IMR-90 (cell line): ENCODE measurements around the gene ANKRD44. TPM values are rescaled to one million over a fixed set of nuclear protein-coding genes. Genes with fewer than 3 reads are reported as not detected.

ENCODE experiments used
- ATAC-seq: fragments of 200-7000 bp; cut with Tn5 transposase; 2 replicates; pipeline ENCODE4 v1.9.1; 2020; ENCODE audit warnings: low read depth, mild to moderate bottlenecking, moderate library complexity
- BruUV-seq: library from RNA; stranded (reverse); fragments of 400-500 nt; replicated peaks from 2 replicates; lab custom pipeline; 2021; lab: Mats Ljungman, UMichigan
- CTCF ChIA-PET: fragments of 300-600 bp; formaldehyde crosslinking; extraction: SDS; loops from one replicate; lab custom pipeline; 2021; ENCODE audit warnings: antibody characterized with exemption; lab: Yijun Ruan, JAX
- POLR2A ChIA-PET: fragments of 300-600 bp; sonication (Branson Sonifier 250); formaldehyde crosslinking; loops from one replicate; lab custom pipeline; 2022; ENCODE audit warnings: antibody characterized with exemption; ENCODE audit not compliant: unreplicated experiment; lab: Charles Lee
- DNase-seq: peaks from one replicate; pipeline ENCODE4 v3.0.0; 2013
- H2AFZ ChIP-seq: replicated peaks from 2 replicates; pipeline ENCODE3; 2013; ENCODE audit warnings: low read length, mild to moderate bottlenecking; ENCODE audit not compliant: poor library complexity
- H2AK5ac ChIP-seq: 2 replicates; pipeline ENCODE4 v1.6.1; 2013; ENCODE audit warnings: low read depth, low read length, inconsistent platforms
- H2AK9ac ChIP-seq: replicated peaks from 2 replicates; pipeline ENCODE3; 2013; ENCODE audit warnings: mild to moderate bottlenecking, low read depth, low read length, moderate library complexity; ENCODE audit not compliant: poor library complexity
- H2BK120ac ChIP-seq: 2 replicates; pipeline ENCODE4 v1.6.1; 2013; ENCODE audit warnings: low read depth, low read length, inconsistent platforms
- H2BK15ac ChIP-seq: 3 replicates; pipeline ENCODE4 v1.6.1; 2013; ENCODE audit warnings: low read depth, low read length, inconsistent platforms
- H2BK20ac ChIP-seq: 2 replicates; pipeline ENCODE4 v1.6.1; 2013; ENCODE audit warnings: low read depth, mild to moderate bottlenecking, inconsistent platforms, low read length, moderate library complexity
- H2BK5ac ChIP-seq: 2 replicates; pipeline ENCODE4 v1.6.1; 2013; ENCODE audit warnings: mild to moderate bottlenecking, low read depth, low read length, inconsistent platforms; ENCODE audit not compliant: poor library complexity, severe bottlenecking
- H3K14ac ChIP-seq: replicated peaks from 2 replicates; pipeline ENCODE4 v1.6.1; 2013; ENCODE audit warnings: low read depth, low read length, inconsistent platforms
- H3K18ac ChIP-seq: 2 replicates; pipeline ENCODE4 v1.6.1; 2013; ENCODE audit warnings: low read depth, low read length, control low read depth
- H3K23ac ChIP-seq: 2 replicates; pipeline ENCODE4 v1.6.1; 2013; ENCODE audit warnings: low read depth, low read length, inconsistent platforms
- H3K27ac ChIP-seq: 2 replicates; pipeline ENCODE4 v1.5.1; 2013; ENCODE audit warnings: mild to moderate bottlenecking, control low read depth, low read length; ENCODE audit not compliant: insufficient read depth
- H3K27me3 ChIP-seq: 2 replicates; pipeline ENCODE4 v1.6.1; 2013; ENCODE audit warnings: low read length; ENCODE audit not compliant: control insufficient read depth, insufficient read depth
- H3K36me3 ChIP-seq: 2 replicates; pipeline ENCODE4 v1.6.1; 2013; ENCODE audit warnings: low read length, mixed read lengths; ENCODE audit not compliant: control insufficient read depth, insufficient read depth
- H3K4ac ChIP-seq: 2 replicates; pipeline ENCODE4 v1.6.1; 2013; ENCODE audit warnings: low read depth, low read length, inconsistent platforms
- H3K4me1 ChIP-seq: 2 replicates; pipeline ENCODE4 v1.6.1; 2013; ENCODE audit warnings: low read length, mixed read lengths; ENCODE audit not compliant: control insufficient read depth, insufficient read depth
- H3K4me2 ChIP-seq: 2 replicates; pipeline ENCODE4 v1.6.1; 2013; ENCODE audit warnings: low read depth, mild to moderate bottlenecking, control low read depth, low read length, moderate library complexity
- H3K4me3 ChIP-seq: 2 replicates; pipeline ENCODE4 v1.5.1; 2013; ENCODE audit warnings: low read depth, mild to moderate bottlenecking, control low read depth, low read length, moderate library complexity; ENCODE audit not compliant: insufficient read depth
- H3K56ac ChIP-seq: 2 replicates; pipeline ENCODE4 v1.6.1; 2013; ENCODE audit warnings: low read length, inconsistent platforms; ENCODE audit not compliant: insufficient read depth; ENCODE audit errors: extremely low read depth
- H3K79me1 ChIP-seq, 2 experiments: 2 replicates each; pipeline ENCODE4 v1.6.1; 2013; ENCODE audit warnings: low read length in 2 of 2, inconsistent platforms in 1 of 2, low read depth in 1 of 2
- H3K9ac ChIP-seq: 2 replicates; pipeline ENCODE4 v1.6.1; 2013; ENCODE audit warnings: low read depth, low read length, control low read depth
- H3K9me1 ChIP-seq: 2 replicates; pipeline ENCODE4 v1.6.1; 2013; ENCODE audit warnings: low read length, inconsistent platforms; ENCODE audit not compliant: insufficient read depth
- H3K9me3 ChIP-seq: 2 replicates; pipeline ENCODE4 v1.6.1; 2013; ENCODE audit warnings: low read length; ENCODE audit not compliant: control insufficient read depth, insufficient read depth
- H4K20me1 ChIP-seq: 2 replicates; pipeline ENCODE4 v1.6.1; 2013; ENCODE audit warnings: low read length, inconsistent platforms; ENCODE audit not compliant: insufficient read depth
- H4K5ac ChIP-seq: 2 replicates; pipeline ENCODE4 v1.6.1; 2013; ENCODE audit warnings: mild to moderate bottlenecking, low read depth, low read length, control low read depth
- H4K8ac ChIP-seq, 2 experiments: 2 replicates each; pipeline ENCODE4 v1.6.1; 2013; ENCODE audit warnings: low read depth in 2 of 2, low read length in 2 of 2, control low read depth in 1 of 2, inconsistent platforms in 1 of 2
- H4K91ac ChIP-seq: 2 replicates; pipeline ENCODE4 v1.6.1; 2013; ENCODE audit warnings: low read depth, low read length, inconsistent platforms; ENCODE audit not compliant: insufficient read depth
- CHD1 ChIP-seq: IDR thresholded peaks from 2 replicates; pipeline ENCODE4 v1.6.1; 2012; ENCODE audit warnings: low read depth, low read length, improper control_type of control experiment
- FOS ChIP-seq: fragments of 150-350 bp; IDR thresholded peaks from 2 replicates; pipeline ENCODE4 v1.6.1; 2016; ENCODE audit warnings: low read depth, low read length
- MAZ ChIP-seq: IDR thresholded peaks from 2 replicates; pipeline ENCODE4 v1.6.1; 2012; ENCODE audit warnings: low read depth, mild to moderate bottlenecking, low read length, improper control_type of control experiment, moderate library complexity, borderline replicate concordance
- RFX5 ChIP-seq: IDR thresholded peaks from 2 replicates; pipeline ENCODE4 v1.8.0; 2012; ENCODE audit warnings: low read depth, mild to moderate bottlenecking, low read length, moderate library complexity
- USF2 ChIP-seq: fragments of 150-350 bp; IDR thresholded peaks from 2 replicates; pipeline ENCODE4 v1.6.1; 2017; ENCODE audit warnings: mild to moderate bottlenecking, antibody characterized with exemption, low read length, low read depth
- WGBS, 2 experiments: methylation state at CpG; one replicate each; pipeline versions ENCODE4 v1.1.5 to v1.1.7; 2013; ENCODE audit warnings: missing lambda C conversion rate in 2 of 2; ENCODE audit not compliant: insufficient read length in 1 of 2; ENCODE audit errors: extremely low coverage in 2 of 2; 5-methylcytosine and 5-hydroxymethylcytosine counted together
- dilution Hi-C: fragments of 300-500 bp; cut with HindIII; formaldehyde crosslinking; loops from one replicate; pipeline ENCODE4 v1.14.3; 2018; ENCODE audit warnings: low sequenced_read_pairs; ENCODE audit not compliant: unreplicated experiment
- in situ Hi-C: fragments of 300-500 bp; cut with MboI; formaldehyde crosslinking; loops from 3 replicates; pipeline ENCODE4 v1.14.3; 2019; ENCODE audit warnings: low sequenced_read_pairs, inconsistent platforms, mixed read lengths
- intact Hi-C: fragments of 100-400 bp; cut with micrococcal nuclease; formaldehyde crosslinking; loops from 2 replicates; pipeline ENCODE4 v1.10.0; 2022
- polyA plus RNA-seq, 3 experiments: library from polyadenylated mRNA; depleted of rRNA; stranded (reverse); fragments of >200 nt; gene quantifications; 2 replicates each; pipeline ENCODE4 v1.2.3, GENCODE V29; 2012; ENCODE audit warnings: low replicate concordance in 1 of 3
- total RNA-seq: library from RNA; depleted of rRNA; stranded (reverse); fragments of >200 nt; gene quantifications from 2 replicates; pipeline ENCODE4 v1.2.3, GENCODE V29; 2012

Gene ANKRD44
- total and polyA plus RNA-seq, 2 of the 4 experiments (the other 2 are of a cell fraction), result 5.2 to 15.6 TPM

GRCh38 chr2:197327472-197328098 is 17.0 kb upstream of the ANKRD44 start:
- no peaks in the 10 kb centered on the region for H4K20me1 ChIP-seq
- H4K91ac ChIP-seq, result no peak overlapping the region
- in situ Hi-C loops (no loop called here), intact Hi-C loops (no loop called here), dilution Hi-C loops (no loop called here)
- no peak overlapping the region for H4K8ac ChIP-seq
- H2AFZ ChIP-seq, result no peak overlapping the region
- H3K36me3 ChIP-seq, result no peaks in the 10 kb centered on the region
- no peaks in the 10 kb centered on the region for H3K79me1 ChIP-seq
- WGBS, 2 experiments, result no CpG with 5 or more reads among the region's 1 CpG
- H2AK5ac ChIP-seq, result no peak overlapping the region
- ChIA-PET POLR2A (no interaction called here), CTCF (interaction anchor here (1.1 kb wide), 1 partner anchor 8 kb away, joined by 5 read pairs; no protein-coding TSS in a partner anchor)
- no peak overlapping the region for H3K14ac ChIP-seq
- H2BK20ac ChIP-seq, result no peak overlapping the region
- H3K23ac ChIP-seq, result no peak overlapping the region
- no peak overlapping the region for H3K9ac ChIP-seq
- DNase-seq (no peak), ATAC-seq (no peak)
- no peak overlapping the region for H3K56ac ChIP-seq
- no peaks in the 10 kb centered on the region for H3K9me3 ChIP-seq
- H2BK15ac ChIP-seq, result no peak overlapping the region
- peaks cover 2% of the 10 kb centered on the region; the same call in 1 of the 2 replicates for H3K4me1 ChIP-seq
- no peak overlapping the region for H3K4me3 ChIP-seq
- H3K27ac ChIP-seq, result no peak overlapping the region
- H2AK9ac ChIP-seq, result no peak overlapping the region
- peaks cover 4% of the 10 kb centered on the region for H3K27me3 ChIP-seq
- H4K5ac ChIP-seq, result no peak overlapping the region
- no peak overlapping the region for H2BK5ac ChIP-seq
- H3K9me1 ChIP-seq, result no peaks in the 10 kb centered on the region; the same call in 1 of the 2 replicates
- TF ChIP-seq CHD1 (no peak), MAZ (no peak), FOS (no peak), USF2 (no peak), RFX5 (no peak)
- H2BK120ac ChIP-seq, result no peak overlapping the region
- H3K18ac ChIP-seq, result no peak overlapping the region
- H3K4ac ChIP-seq, result no peak overlapping the region
- no peak overlapping the region for H3K4me2 ChIP-seq
- no TSS peak for BruUV-seq
